PC-9 (cell line): ENCODE results near the gene IQCK.

Experiments used
- EZH2 ChIP-seq: fragments of 200-600 bp; sonication (generic); IDR thresholded peaks from 2 replicates; pipeline ENCODE4 v1.8.0; 2017; ENCODE audit warnings: antibody characterized with exemption, low read depth
- TF ChIP-seq, protein P1 (sequence below): fragments of 200-600 bp; sonication (generic); conservative IDR thresholded peaks from 2 replicates; pipeline ENCODE4 v1.6.1; 2017; ENCODE audit warnings: mixed run types, antibody characterized with exemption, mild to moderate bottlenecking, moderate library complexity

DNA sequence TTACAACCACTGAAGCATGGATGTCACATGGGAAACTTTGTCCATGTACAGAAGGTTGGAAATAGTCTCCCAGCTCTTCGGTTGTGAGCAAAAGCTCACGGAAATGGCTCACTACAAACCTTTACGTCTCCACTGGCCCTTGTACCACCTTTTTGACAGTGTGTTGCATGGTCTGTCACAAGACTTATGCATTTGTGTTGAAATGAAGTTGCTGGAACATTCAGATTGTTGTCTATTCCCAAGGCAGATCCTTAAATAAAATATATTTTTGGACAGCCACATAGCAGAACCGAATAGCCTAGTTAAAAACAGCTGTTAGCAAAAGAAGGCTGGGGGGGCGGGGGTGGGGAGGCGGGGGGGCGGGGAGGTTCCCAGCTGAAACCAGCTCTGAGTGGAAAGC, 39.3 kb upstream of the IQCK start:
- TF ChIP-seq, protein P1, sequence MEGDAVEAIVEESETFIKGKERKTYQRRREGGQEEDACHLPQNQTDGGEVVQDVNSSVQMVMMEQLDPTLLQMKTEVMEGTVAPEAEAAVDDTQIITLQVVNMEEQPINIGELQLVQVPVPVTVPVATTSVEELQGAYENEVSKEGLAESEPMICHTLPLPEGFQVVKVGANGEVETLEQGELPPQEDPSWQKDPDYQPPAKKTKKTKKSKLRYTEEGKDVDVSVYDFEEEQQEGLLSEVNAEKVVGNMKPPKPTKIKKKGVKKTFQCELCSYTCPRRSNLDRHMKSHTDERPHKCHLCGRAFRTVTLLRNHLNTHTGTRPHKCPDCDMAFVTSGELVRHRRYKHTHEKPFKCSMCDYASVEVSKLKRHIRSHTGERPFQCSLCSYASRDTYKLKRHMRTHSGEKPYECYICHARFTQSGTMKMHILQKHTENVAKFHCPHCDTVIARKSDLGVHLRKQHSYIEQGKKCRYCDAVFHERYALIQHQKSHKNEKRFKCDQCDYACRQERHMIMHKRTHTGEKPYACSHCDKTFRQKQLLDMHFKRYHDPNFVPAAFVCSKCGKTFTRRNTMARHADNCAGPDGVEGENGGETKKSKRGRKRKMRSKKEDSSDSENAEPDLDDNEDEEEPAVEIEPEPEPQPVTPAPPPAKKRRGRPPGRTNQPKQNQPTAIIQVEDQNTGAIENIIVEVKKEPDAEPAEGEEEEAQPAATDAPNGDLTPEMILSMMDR, result no peak
- TF ChIP-seq EZH2, result no peak
